Peyer's patch (tissue), 4 donors: ENCODE data around the gene PLPPR5. TPM values are rescaled to one million over a fixed set of nuclear protein-coding genes. Genes with fewer than 3 reads are reported as not detected.
"Not testable (repeated sequence)": the region's sequence is repeated elsewhere in the genome, so short reads cannot be mapped to it uniquely, and the experiment has no call there.

Experiments used
- DNase-seq, 3 donors: peaks; one replicate each; pipeline ENCODE4 v3.0.0-alpha.2; 2017 to 2019
- H3K27ac ChIP-seq, 4 donors: fragments of 200-600 bp; sonication (generic); one replicate each; pipeline ENCODE4 v1.5.1; 2016 to 2019
- H3K27me3 ChIP-seq, 2 donors: fragments of 200-600 bp; sonication (generic); one replicate each; pipeline ENCODE4 v1.5.1; 2019
- H3K36me3 ChIP-seq, 3 donors: fragments of 200-600 bp; sonication (generic); one replicate each; pipeline ENCODE4 v1.5.1; 2016 to 2019
- H3K4me1 ChIP-seq, 4 donors: fragments of 200-600 bp; sonication (generic); one replicate each; pipeline ENCODE4 v1.5.1; 2016 to 2019
- H3K4me3 ChIP-seq, 4 donors: fragments of 200-600 bp; sonication (generic); 1 replicate in 3 of 4; 2 replicates in 1 of 4; pipeline ENCODE4 v1.5.1; 2016 to 2019; ENCODE audit warnings: mild to moderate bottlenecking in 1 of 4
- H3K9me3 ChIP-seq, 4 donors: fragments of 200-600 bp; sonication (generic); one replicate each; pipeline ENCODE4 v1.5.1; 2016 to 2019; ENCODE audit warnings: mild to moderate bottlenecking in 1 of 4
- POLR2A ChIP-seq, 2 donors: fragments of 450-650 bp; IDR thresholded peaks; one replicate each; pipeline ENCODE4 v1.5.1; 2017; ENCODE audit warnings: antibody characterized with exemption in 2 of 2, mild to moderate bottlenecking in 2 of 2, moderate library complexity in 2 of 2
- total RNA-seq, 4 donors: library from RNA; depleted of rRNA; stranded (reverse); fragments of >200 nt; gene quantifications; one replicate each; pipeline ENCODE4 v1.1.0, GENCODE V29; 2016
- TF ChIP-seq, protein P1 (sequence below), 6 experiments: fragments of 450-650 bp in 4 of 6; fragments of 200-600 bp in 2 of 6; sonication (generic) in 1 of 6; IDR thresholded peaks; one replicate each; pipeline ENCODE4 v1.5.1; 2017 to 2019; ENCODE audit warnings: antibody characterized with exemption in 6 of 6, mild to moderate bottlenecking in 3 of 6, moderate library complexity in 1 of 6

PLPPR5 gene, protein sequence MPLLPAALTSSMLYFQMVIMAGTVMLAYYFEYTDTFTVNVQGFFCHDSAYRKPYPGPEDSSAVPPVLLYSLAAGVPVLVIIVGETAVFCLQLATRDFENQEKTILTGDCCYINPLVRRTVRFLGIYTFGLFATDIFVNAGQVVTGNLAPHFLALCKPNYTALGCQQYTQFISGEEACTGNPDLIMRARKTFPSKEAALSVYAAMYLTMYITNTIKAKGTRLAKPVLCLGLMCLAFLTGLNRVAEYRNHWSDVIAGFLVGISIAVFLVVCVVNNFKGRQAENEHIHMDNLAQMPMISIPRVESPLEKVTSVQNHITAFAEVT
- not detected for total RNA-seq

DNA sequence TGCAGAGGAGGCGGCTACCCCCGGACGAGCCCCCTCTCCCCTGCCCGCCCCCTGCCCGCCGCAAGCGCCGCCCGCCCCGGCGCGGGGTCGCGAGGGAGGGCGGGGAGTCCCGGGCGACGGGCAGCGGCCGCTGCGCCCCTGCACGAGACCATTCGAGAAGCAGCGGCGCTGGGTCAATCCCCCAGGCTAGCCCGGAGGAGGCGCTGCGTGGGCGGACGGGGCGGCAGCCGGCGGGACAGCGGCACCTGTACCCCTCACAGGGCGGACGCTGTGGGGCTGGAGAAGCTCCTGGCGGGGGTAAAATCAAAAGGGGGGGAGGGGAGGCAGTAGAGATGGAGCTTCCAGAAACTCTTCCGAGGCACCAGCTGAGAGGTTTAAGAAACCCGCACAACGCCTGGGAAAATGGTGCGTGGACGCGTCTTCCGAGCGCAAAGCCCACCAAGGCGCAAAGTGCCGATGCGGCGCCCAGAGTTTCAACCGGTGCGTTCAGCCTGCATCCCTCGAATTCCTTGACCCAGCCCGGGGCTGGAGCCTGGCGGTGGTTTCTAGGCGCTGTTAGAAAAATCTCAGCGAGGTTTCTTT, at the start of gene PLPPR5:
TSS of gene PLPPR5 (minus strand) at position 1 of the 582 bp plus-strand sequence. CDS start 190 bp downstream, outside the sequence.
- H3K36me3 ChIP-seq, result no peaks in the 10 kb centered on the region
- peaks cover 0 to 4% (median 0%) of the 10 kb centered on the region in 4 donors for H3K4me1 ChIP-seq
- H3K4me3 ChIP-seq, result peak within 1 kb of the TSS; percentile 8 to 38 (median 35)
- H3K27ac ChIP-seq, result no peak within 1 kb of the TSS
- TF ChIP-seq POLR2A (IDR thresholded peaks at IDR 0.05), result no peak
- TF ChIP-seq, protein P1, sequence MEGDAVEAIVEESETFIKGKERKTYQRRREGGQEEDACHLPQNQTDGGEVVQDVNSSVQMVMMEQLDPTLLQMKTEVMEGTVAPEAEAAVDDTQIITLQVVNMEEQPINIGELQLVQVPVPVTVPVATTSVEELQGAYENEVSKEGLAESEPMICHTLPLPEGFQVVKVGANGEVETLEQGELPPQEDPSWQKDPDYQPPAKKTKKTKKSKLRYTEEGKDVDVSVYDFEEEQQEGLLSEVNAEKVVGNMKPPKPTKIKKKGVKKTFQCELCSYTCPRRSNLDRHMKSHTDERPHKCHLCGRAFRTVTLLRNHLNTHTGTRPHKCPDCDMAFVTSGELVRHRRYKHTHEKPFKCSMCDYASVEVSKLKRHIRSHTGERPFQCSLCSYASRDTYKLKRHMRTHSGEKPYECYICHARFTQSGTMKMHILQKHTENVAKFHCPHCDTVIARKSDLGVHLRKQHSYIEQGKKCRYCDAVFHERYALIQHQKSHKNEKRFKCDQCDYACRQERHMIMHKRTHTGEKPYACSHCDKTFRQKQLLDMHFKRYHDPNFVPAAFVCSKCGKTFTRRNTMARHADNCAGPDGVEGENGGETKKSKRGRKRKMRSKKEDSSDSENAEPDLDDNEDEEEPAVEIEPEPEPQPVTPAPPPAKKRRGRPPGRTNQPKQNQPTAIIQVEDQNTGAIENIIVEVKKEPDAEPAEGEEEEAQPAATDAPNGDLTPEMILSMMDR (IDR thresholded peaks at IDR 0.05), result no peak
- DNase-seq, result no peak
- H3K27me3 ChIP-seq, result peaks cover 0 to 9% of the 10 kb centered on the region in 2 donors
- H3K9me3 ChIP-seq, result no peaks in the 10 kb centered on the region

DNA sequence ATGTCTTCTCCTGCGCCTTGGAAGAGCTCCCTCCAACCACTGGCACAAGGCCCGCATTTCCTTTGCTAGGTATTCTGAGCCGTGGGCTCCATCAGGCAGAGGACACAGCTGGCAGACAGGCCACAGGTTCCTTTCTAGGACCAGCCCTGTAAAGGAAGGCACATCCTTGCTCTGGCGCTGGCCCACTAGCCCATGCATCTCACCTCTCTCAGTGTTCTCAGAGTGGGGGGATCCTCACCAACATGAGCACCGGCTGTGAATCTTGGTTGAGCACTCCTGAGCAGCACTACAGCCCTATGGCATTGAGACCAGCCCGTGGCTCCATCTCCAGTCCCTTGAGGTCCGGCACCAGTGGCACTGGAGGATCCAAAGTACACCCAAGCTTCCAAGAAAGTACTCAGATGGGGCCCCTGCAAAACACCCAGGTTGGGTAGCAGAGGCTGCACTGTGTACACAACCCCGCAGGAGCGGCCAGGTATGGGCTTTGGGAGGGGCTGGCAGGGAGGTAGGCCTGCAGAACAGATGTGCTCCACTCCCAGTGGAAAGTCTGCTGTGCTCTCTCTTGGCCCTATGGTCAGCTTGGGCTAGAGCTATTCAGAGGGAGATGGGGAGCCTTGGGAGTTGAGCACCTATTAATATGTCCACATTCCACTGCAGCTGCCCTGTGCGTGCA, 47.1 kb upstream of the PLPPR5 start:
- H3K4me1 ChIP-seq, result no peaks in the 10 kb centered on the region
- no peaks in the 10 kb centered on the region for H3K36me3 ChIP-seq
- no peak for TF ChIP-seq POLR2A (IDR thresholded peaks at IDR 0.05)
- TF ChIP-seq, protein P1 (IDR thresholded peaks at IDR 0.05), result no peak
- no peak for DNase-seq
- H3K4me3 ChIP-seq, result no peak overlapping the region
- H3K27ac ChIP-seq, result no peak overlapping the region
- no peaks in the 10 kb centered on the region for H3K27me3 ChIP-seq
- no peaks in the 10 kb centered on the region for H3K9me3 ChIP-seq

DNA sequence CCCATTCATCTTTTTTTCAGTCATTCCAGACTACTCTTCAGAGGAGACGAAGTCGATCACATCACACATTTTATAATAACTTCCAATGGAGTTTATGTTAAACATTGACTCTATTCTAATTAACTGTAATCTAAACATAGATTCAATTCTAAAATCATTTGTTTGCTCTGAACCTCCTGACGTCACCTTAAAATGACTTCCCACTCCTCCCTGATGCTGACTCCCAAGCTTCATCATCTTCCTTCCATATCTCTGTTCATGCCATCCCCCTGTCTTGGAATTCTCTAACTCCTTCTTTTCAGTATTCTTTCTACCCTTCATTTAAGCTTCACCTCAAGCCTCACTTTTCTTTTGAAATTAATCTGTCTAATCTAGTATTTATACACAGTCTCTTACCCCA, 45.1 kb upstream of the PLPPR5 start:
- Histone ChIP-seq H3K36me3 (no peaks in the 10 kb centered on the region), H3K4me1 (no peaks in the 10 kb centered on the region), H3K27me3 (no peaks in the 10 kb centered on the region), H3K9me3 (no peaks in the 10 kb centered on the region), H3K27ac (no peak overlapping the region), H3K4me3 (no peak overlapping the region)
- TF ChIP-seq POLR2A (IDR thresholded peaks at IDR 0.05), result no peak
- TF ChIP-seq, protein P1 (IDR thresholded peaks at IDR 0.05), result no peak
- no peak for DNase-seq

DNA sequence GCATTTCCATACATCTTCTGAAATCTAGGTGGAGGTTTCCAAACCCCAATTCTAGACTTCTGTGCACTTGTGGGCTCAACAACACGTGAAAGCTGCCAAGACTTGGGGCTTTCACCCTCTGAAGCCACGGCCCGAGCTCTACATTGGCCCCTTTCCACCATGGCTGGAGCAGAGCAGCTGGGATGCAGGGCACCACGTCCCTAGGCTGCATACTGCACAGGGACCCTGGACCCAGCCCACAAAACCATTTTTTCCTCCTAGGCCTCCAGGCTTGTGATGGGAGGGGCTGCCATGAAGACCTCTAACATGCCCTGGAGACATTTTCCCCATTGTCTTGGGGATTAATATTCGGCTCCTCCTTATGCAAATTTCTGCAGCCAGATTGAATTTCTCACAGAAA, 32.1 kb upstream of the PLPPR5 start:
- not testable (repeated sequence) for H3K9me3 ChIP-seq, H3K4me1 ChIP-seq, H3K27me3 ChIP-seq, H3K27ac ChIP-seq, H3K4me3 ChIP-seq, H3K36me3 ChIP-seq
- DNase-seq, result peak in 1 of 3 donors; percentile 21

DNA sequence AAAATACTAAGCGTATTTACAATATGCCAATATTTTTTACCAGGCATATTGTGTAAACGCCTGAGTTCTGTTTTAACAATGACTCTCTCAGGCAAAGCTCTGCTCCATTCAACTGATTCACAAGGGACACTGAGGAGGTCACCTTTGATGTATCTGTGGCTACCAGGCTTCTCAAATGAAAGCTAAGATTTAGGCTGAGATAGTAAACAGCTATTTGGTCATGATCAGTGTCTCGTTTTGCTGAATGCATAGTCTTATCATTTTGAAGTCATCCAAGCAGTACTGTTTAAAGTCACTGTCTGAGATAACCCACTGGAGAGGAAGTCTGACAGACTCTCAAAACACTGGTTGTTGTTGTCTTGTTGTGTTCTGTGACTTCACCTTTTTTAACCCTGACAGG, 13.7 kb upstream of the PLPPR5 start:
- Histone ChIP-seq H3K36me3 (no peaks in the 10 kb centered on the region), H3K4me1 (no peaks in the 10 kb centered on the region), H3K27ac (no peak overlapping the region), H3K4me3 (no peak overlapping the region), H3K9me3 (no peaks in the 10 kb centered on the region), H3K27me3 (no peaks in the 10 kb centered on the region)
- no peak for TF ChIP-seq POLR2A (IDR thresholded peaks at IDR 0.05)
- TF ChIP-seq, protein P1 (IDR thresholded peaks at IDR 0.05), result no peak
- no peak for DNase-seq

DNA sequence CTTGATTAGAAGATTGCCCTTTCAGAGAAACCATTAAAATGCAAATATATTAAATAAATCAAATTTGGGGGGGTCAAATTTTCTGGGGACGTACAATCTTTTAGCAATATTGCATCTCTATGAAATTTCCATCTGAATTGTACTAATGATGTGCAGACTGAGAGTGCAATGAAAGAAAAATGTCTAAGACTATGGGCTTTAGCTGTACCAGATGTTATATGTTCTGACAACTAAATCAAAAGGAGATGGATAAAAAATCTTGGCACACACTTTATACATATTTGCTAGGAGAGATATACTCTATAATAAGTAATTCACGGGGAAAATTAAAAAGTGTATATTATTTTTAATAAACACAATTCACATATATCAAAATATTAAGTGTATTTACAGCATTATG, 13.0 kb upstream of the PLPPR5 start:
- no peak for DNase-seq
- H3K36me3 ChIP-seq, result no peaks in the 10 kb centered on the region
- TF ChIP-seq, protein P1 (IDR thresholded peaks at IDR 0.05), result no peak
- TF ChIP-seq POLR2A (IDR thresholded peaks at IDR 0.05), result no peak
- no peaks in the 10 kb centered on the region for H3K27me3 ChIP-seq
- no peaks in the 10 kb centered on the region for H3K4me1 ChIP-seq
- H3K4me3 ChIP-seq, result no peak overlapping the region
- H3K9me3 ChIP-seq, result no peaks in the 10 kb centered on the region
- H3K27ac ChIP-seq, result no peak overlapping the region
